HEK293 (cell line): ENCODE data around the gene MRPL3.

ENCODE experiments used
- CTCF ChIA-PET: fragments of 350-600 bp; formaldehyde crosslinking; extraction: SDS; loops from one replicate; lab custom pipeline; 2021; ENCODE audit warnings: antibody characterized with exemption; lab: Yijun Ruan, JAX
- POLR2A ChIA-PET: fragments of 300-600 bp; formaldehyde crosslinking; extraction: SDS; loops from one replicate; lab custom pipeline; 2020; ENCODE audit warnings: antibody characterized with exemption, inconsistent platforms; lab: Yijun Ruan, JAX
- H3K27ac ChIP-seq: fragments of 200-500 bp; sonication (Bioruptor generic); 2 replicates; pipeline ENCODE4 v1.5.1; 2014; ENCODE audit warnings: low read depth, low read length, control low read depth, inconsistent platforms; ENCODE audit errors: extremely low read depth
- H3K36me3 ChIP-seq, 2 experiments: fragments of 200-500 bp in 1 of 2; sonication (Bioruptor generic) in 1 of 2; 1 replicate in 1 of 2; 2 replicates in 1 of 2; pipeline ENCODE4 v1.5.1; 2014 to 2017; ENCODE audit warnings: inconsistent platforms in 2 of 2, low read length in 2 of 2; ENCODE audit not compliant: control insufficient read depth in 2 of 2, insufficient read depth in 1 of 2
- H3K4me1 ChIP-seq: fragments of 200-500 bp; sonication (Bioruptor generic); 2 replicates; pipeline ENCODE4 v1.5.1; 2014; ENCODE audit warnings: mild to moderate bottlenecking, low read length, inconsistent platforms; ENCODE audit not compliant: control insufficient read depth, insufficient read depth
- H3K4me3 ChIP-seq: 2 replicates; pipeline ENCODE4 v1.5.1; 2011; ENCODE audit warnings: low read depth, mild to moderate bottlenecking, control low read depth, low read length, moderate library complexity
- H3K9me3 ChIP-seq: fragments of 200-500 bp; sonication (Bioruptor generic); 2 replicates; pipeline ENCODE4 v1.5.1; 2014; ENCODE audit warnings: low read depth, low read length, inconsistent platforms; ENCODE audit not compliant: control insufficient read depth, insufficient read depth
- KLF1 ChIP-seq: fragments of 450-650 bp; formaldehyde crosslinking; IDR thresholded peaks from 2 replicates; pipeline ENCODE4 v1.5.1; 2016; ENCODE audit warnings: missing biosample characterization, missing genetic modification characterization
- KLF16 ChIP-seq: fragments of 450-650 bp; formaldehyde crosslinking; IDR thresholded peaks from 2 replicates; pipeline ENCODE4 v1.5.1; 2017; ENCODE audit warnings: missing biosample characterization, missing genetic modification characterization
- OVOL3 ChIP-seq: fragments of 450-650 bp; formaldehyde crosslinking; IDR thresholded peaks from 2 replicates; pipeline ENCODE4 v1.5.1; 2016; ENCODE audit warnings: missing biosample characterization, missing genetic modification characterization
- SCRT1 ChIP-seq: fragments of 450-650 bp; formaldehyde crosslinking; IDR thresholded peaks from 2 replicates; pipeline ENCODE4 v1.5.1; 2016; ENCODE audit warnings: missing biosample characterization, missing genetic modification characterization, borderline replicate concordance
- ZBTB21 ChIP-seq: fragments of 450-650 bp; formaldehyde crosslinking; IDR thresholded peaks from 2 replicates; pipeline ENCODE4 v1.5.1; 2017; ENCODE audit warnings: missing biosample characterization, missing genetic modification characterization
- ZNF121 ChIP-seq: fragments of 450-650 bp; formaldehyde crosslinking; IDR thresholded peaks from 2 replicates; pipeline ENCODE4 v1.5.1; 2016; ENCODE audit warnings: missing biosample characterization, missing genetic modification characterization
- ZNF138 ChIP-seq: fragments of 450-650 bp; formaldehyde crosslinking; IDR thresholded peaks from 2 replicates; pipeline ENCODE4 v1.5.1; 2016; ENCODE audit warnings: missing biosample characterization, missing genetic modification characterization, borderline replicate concordance
- ZNF146 ChIP-seq: fragments of 450-650 bp; formaldehyde crosslinking; IDR thresholded peaks from 2 replicates; pipeline ENCODE4 v1.5.1; 2016; ENCODE audit warnings: missing biosample characterization, missing genetic modification characterization
- ZNF175 ChIP-seq: fragments of 450-650 bp; formaldehyde crosslinking; IDR thresholded peaks from 2 replicates; pipeline ENCODE4 v1.5.1; 2016; ENCODE audit warnings: missing biosample characterization, missing genetic modification characterization
- ZNF391 ChIP-seq: fragments of 450-650 bp; formaldehyde crosslinking; IDR thresholded peaks from 2 replicates; pipeline ENCODE4 v1.5.1; 2016; ENCODE audit warnings: low read depth, missing biosample characterization, missing genetic modification characterization, borderline replicate concordance
- ZNF529 ChIP-seq: fragments of 450-650 bp; formaldehyde crosslinking; IDR thresholded peaks from 2 replicates; pipeline ENCODE4 v1.5.1; 2017; ENCODE audit warnings: missing genetic modification characterization, missing biosample characterization; ENCODE audit not compliant: insufficient replicate concordance
- ZNF544 ChIP-seq: fragments of 450-650 bp; formaldehyde crosslinking; IDR thresholded peaks from 2 replicates; pipeline ENCODE4 v1.5.0; 2017; ENCODE audit warnings: missing biosample characterization, missing genetic modification characterization
- ZNF548 ChIP-seq: fragments of 450-650 bp; formaldehyde crosslinking; IDR thresholded peaks from 2 replicates; pipeline ENCODE4 v1.5.1; 2016; ENCODE audit warnings: missing biosample characterization, missing genetic modification characterization
- ZNF561 ChIP-seq: fragments of 450-650 bp; IDR thresholded peaks from 2 replicates; pipeline ENCODE4 v1.5.1; 2018; ENCODE audit warnings: missing biosample characterization, missing genetic modification characterization, borderline replicate concordance
- ZNF623 ChIP-seq: fragments of 450-650 bp; formaldehyde crosslinking; IDR thresholded peaks from 2 replicates; pipeline ENCODE4 v1.5.1; 2016; ENCODE audit warnings: missing biosample characterization, missing genetic modification characterization
- ZNF626 ChIP-seq: fragments of 450-650 bp; sonication (Bioruptor Pico); formaldehyde crosslinking; IDR thresholded peaks from 2 replicates; pipeline ENCODE4 v1.5.1; 2018; ENCODE audit warnings: missing biosample characterization, missing genetic modification characterization, inconsistent platforms
- ZNF660 ChIP-seq: fragments of 450-650 bp; IDR thresholded peaks from 2 replicates; pipeline ENCODE4 v1.5.1; 2018; ENCODE audit warnings: missing biosample characterization, mild to moderate bottlenecking, missing genetic modification characterization
- TF ChIP-seq, protein P1 (sequence below): fragments of 450-650 bp; formaldehyde crosslinking; IDR thresholded peaks from 2 replicates; pipeline ENCODE4 v1.5.1; 2016; ENCODE audit warnings: missing biosample characterization, missing genetic modification characterization, borderline replicate concordance
- TF ChIP-seq, protein P2 (sequence below): fragments of 450-650 bp; formaldehyde crosslinking; conservative IDR thresholded peaks from 2 replicates; pipeline ENCODE4 v1.5.1; 2016; ENCODE audit warnings: low read depth, missing biosample characterization, missing genetic modification characterization
- TF ChIP-seq, protein P3 (sequence below): fragments of 450-650 bp; formaldehyde crosslinking; IDR thresholded peaks from 2 replicates; pipeline ENCODE4 v1.5.1; 2016; ENCODE audit warnings: missing biosample characterization, missing genetic modification characterization

Gene MRPL3

DNA sequence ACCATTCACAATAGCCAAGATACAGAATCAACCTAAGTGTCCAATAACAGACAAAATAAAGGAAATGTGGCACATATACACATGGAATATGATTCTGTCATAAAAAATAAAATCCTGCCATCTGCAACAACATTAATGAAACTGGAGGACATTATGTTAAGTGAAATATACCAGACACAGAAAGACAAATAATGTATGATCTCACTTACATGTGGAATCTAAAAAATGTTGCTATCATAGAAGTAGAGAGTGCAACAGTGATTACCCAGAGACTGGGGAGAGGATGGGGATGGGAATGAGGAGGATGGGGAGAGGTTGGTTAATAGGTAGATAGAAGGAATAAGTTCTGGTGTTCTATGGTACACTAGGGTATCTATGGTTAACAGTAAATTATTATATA lies 28.7 kb downstream of the MRPL3 start:
- no peak overlapping the region for H3K27ac ChIP-seq
- no peaks in the 10 kb centered on the region for H3K4me1 ChIP-seq
- TF ChIP-seq ZNF544 (tag by site-specific recombination) = no peak
- no peak for TF ChIP-seq ZNF146
- TF ChIP-seq ZBTB21 (tag by site-specific recombination) = no peak
- TF ChIP-seq ZNF391 (tag by site-specific recombination) = no peak
- no peak for TF ChIP-seq ZNF626 (tag by site-specific recombination)
- TF ChIP-seq OVOL3 (tag by site-specific recombination) = no peak
- TF ChIP-seq SCRT1 (tag by site-specific recombination) = no peak
- TF ChIP-seq, protein P1, sequence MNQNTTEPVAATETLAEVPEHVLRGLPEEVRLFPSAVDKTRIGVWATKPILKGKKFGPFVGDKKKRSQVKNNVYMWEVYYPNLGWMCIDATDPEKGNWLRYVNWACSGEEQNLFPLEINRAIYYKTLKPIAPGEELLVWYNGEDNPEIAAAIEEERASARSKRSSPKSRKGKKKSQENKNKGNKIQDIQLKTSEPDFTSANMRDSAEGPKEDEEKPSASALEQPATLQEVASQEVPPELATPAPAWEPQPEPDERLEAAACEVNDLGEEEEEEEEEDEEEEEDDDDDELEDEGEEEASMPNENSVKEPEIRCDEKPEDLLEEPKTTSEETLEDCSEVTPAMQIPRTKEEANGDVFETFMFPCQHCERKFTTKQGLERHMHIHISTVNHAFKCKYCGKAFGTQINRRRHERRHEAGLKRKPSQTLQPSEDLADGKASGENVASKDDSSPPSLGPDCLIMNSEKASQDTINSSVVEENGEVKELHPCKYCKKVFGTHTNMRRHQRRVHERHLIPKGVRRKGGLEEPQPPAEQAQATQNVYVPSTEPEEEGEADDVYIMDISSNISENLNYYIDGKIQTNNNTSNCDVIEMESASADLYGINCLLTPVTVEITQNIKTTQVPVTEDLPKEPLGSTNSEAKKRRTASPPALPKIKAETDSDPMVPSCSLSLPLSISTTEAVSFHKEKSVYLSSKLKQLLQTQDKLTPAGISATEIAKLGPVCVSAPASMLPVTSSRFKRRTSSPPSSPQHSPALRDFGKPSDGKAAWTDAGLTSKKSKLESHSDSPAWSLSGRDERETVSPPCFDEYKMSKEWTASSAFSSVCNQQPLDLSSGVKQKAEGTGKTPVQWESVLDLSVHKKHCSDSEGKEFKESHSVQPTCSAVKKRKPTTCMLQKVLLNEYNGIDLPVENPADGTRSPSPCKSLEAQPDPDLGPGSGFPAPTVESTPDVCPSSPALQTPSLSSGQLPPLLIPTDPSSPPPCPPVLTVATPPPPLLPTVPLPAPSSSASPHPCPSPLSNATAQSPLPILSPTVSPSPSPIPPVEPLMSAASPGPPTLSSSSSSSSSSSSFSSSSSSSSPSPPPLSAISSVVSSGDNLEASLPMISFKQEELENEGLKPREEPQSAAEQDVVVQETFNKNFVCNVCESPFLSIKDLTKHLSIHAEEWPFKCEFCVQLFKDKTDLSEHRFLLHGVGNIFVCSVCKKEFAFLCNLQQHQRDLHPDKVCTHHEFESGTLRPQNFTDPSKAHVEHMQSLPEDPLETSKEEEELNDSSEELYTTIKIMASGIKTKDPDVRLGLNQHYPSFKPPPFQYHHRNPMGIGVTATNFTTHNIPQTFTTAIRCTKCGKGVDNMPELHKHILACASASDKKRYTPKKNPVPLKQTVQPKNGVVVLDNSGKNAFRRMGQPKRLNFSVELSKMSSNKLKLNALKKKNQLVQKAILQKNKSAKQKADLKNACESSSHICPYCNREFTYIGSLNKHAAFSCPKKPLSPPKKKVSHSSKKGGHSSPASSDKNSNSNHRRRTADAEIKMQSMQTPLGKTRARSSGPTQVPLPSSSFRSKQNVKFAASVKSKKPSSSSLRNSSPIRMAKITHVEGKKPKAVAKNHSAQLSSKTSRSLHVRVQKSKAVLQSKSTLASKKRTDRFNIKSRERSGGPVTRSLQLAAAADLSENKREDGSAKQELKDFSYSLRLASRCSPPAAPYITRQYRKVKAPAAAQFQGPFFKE = no peak
- TF ChIP-seq KLF1 (tag by site-specific recombination) = no peak
- TF ChIP-seq ZNF561 = no peak
- no peak for TF ChIP-seq ZNF529 (tag by site-specific recombination)
- TF ChIP-seq ZNF623 (tag by site-specific recombination) = no peak
- TF ChIP-seq KLF16 (tag by site-specific recombination) = no peak
- TF ChIP-seq, protein P2, sequence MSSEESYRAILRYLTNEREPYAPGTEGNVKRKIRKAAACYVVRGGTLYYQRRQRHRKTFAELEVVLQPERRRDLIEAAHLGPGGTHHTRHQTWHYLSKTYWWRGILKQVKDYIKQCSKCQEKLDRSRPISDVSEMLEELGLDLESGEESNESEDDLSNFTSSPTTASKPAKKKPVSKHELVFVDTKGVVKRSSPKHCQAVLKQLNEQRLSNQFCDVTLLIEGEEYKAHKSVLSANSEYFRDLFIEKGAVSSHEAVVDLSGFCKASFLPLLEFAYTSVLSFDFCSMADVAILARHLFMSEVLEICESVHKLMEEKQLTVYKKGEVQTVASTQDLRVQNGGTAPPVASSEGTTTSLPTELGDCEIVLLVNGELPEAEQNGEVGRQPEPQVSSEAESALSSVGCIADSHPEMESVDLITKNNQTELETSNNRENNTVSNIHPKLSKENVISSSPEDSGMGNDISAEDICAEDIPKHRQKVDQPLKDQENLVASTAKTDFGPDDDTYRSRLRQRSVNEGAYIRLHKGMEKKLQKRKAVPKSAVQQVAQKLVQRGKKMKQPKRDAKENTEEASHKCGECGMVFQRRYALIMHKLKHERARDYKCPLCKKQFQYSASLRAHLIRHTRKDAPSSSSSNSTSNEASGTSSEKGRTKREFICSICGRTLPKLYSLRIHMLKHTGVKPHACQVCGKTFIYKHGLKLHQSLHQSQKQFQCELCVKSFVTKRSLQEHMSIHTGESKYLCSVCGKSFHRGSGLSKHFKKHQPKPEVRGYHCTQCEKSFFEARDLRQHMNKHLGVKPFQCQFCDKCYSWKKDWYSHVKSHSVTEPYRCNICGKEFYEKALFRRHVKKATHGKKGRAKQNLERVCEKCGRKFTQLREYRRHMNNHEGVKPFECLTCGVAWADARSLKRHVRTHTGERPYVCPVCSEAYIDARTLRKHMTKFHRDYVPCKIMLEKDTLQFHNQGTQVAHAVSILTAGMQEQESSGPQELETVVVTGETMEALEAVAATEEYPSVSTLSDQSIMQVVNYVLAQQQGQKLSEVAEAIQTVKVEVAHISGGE = no peak
- no peak for TF ChIP-seq ZNF548 (tag by site-specific recombination)
- no peak for TF ChIP-seq ZNF175 (tag by site-specific recombination)
- no peak for TF ChIP-seq ZNF660
- no peak for TF ChIP-seq ZNF138 (tag by site-specific recombination)
- TF ChIP-seq, all 188 proteins: peak for 0
- Histone ChIP-seq H3K4me3 (no peak overlapping the region), H3K36me3 (peaks cover 5 to 40% of the 10 kb centered on the region in 2 experiments; a peak in 2 of 3 replicates), H3K9me3 (no peaks in the 10 kb centered on the region)
- ChIA-PET CTCF (no interaction called here), POLR2A (no interaction called here)

DNA sequence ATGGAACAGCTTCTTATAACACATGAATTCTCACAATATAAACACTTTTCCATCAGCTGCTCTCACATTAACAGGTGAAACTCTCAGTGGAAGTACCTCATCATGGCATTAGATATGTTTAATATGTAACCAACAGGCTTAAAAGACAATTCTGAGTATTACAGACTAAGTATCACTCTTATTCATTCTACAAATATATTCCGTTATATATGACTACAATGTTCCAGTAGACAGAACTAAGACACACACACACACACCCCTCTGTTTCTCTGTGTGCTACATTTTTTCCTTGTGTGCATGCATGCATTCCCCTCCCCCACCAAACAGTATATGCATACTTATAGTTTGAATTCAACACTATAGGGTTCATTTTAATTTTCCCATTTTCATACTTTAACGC lies 32.4 kb downstream of the MRPL3 start:
- POLR2A ChIA-PET = no interaction called here
- no peak for TF ChIP-seq ZNF121 (tag by site-specific recombination)
- TF ChIP-seq, protein P3, sequence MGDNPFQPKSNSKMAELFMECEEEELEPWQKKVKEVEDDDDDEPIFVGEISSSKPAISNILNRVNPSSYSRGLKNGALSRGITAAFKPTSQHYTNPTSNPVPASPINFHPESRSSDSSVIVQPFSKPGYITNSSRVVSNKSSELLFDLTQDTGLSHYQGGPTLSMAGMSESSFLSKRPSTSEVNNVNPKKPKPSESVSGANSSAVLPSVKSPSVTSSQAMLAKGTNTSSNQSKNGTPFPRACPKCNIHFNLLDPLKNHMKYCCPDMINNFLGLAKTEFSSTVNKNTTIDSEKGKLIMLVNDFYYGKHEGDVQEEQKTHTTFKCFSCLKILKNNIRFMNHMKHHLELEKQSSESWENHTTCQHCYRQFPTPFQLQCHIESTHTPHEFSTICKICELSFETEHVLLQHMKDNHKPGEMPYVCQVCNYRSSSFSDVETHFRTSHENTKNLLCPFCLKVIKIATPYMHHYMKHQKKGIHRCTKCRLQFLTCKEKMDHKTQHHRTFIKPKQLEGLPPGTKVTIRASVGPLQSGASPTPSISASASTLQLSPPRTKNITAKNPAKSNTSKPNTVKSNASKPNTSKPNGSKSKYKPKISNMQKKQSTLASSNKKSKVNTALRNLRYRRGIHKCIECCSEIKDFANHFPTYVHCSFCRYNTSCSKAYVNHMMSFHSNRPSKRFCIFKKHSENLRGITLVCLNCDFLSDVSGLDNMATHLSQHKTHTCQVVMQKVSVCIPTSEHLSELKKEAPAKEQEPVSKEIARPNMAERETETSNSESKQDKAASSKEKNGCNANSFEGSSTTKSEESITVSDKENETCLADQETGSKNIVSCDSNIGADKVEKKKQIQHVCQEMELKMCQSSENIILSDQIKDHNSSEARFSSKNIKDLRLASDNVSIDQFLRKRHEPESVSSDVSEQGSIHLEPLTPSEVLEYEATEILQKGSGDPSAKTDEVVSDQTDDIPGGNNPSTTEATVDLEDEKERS (tag by site-specific recombination) = no peak
- TF ChIP-seq, all 188 proteins: peak for 0
- Histone ChIP-seq H3K9me3 (no peaks in the 10 kb centered on the region), H3K4me3 (no peak overlapping the region), H3K4me1 (no peaks in the 10 kb centered on the region), H3K36me3 (peaks cover 19 to 63% of the 10 kb centered on the region in 2 experiments), H3K27ac (no peak overlapping the region)
- CTCF ChIA-PET = no interaction called here
